ENCODE data around the gene ULBP2. TPM values are rescaled to one million over a fixed set of nuclear protein-coding genes. Genes with fewer than 3 reads are reported as not detected.
"Not testable (repeated sequence)": the region's sequence is repeated elsewhere in the genome, so short reads cannot be mapped to it uniquely, and the experiment has no call there.

The ULBP2 gene
- total RNA-seq, 1 donor = 6.9 TPM

DNA sequence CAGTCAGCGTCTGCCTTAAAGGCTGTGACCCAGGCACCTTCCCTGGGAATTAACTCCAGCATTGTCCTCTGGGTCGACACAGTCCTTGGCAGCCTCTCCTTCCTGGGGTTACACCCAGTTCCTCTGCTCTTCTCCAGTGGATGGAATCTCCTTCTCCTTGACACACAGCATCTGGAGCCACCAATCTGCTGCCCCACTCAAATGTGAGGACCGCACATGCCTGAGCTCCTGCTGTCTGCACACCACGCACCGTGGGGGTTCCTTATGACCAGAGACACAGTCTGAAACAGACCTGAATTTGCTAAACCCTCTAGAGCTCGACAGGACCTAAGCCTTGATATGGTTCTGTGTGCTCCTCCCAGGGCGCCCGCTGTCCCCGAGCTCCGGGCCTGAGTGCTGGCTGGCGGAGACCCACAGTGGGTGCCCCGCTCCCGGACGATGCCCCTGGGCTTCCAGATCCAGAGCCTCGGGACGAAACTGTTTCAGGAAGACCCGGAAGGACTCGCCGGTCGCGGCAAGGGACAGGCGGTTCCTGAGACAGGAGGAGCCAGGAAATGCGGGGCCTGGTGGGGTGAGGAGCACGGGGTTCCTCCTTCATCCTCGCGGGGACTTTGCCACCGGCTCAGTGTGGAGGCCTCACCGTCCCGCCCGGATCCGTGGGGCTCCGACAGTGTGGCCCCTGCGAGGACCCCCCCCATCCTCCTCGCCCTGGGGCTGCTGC is 16.4 kb upstream of the ULBP2 start:
- H3K4me3 ChIP-seq (ENCODE audit: low read depth, low read length) = peak overlapping the region; percentile 61
- peak; percentile 26 for DNase-seq (ENCODE audit: low read depth)
- TF ChIP-seq, protein P1, sequence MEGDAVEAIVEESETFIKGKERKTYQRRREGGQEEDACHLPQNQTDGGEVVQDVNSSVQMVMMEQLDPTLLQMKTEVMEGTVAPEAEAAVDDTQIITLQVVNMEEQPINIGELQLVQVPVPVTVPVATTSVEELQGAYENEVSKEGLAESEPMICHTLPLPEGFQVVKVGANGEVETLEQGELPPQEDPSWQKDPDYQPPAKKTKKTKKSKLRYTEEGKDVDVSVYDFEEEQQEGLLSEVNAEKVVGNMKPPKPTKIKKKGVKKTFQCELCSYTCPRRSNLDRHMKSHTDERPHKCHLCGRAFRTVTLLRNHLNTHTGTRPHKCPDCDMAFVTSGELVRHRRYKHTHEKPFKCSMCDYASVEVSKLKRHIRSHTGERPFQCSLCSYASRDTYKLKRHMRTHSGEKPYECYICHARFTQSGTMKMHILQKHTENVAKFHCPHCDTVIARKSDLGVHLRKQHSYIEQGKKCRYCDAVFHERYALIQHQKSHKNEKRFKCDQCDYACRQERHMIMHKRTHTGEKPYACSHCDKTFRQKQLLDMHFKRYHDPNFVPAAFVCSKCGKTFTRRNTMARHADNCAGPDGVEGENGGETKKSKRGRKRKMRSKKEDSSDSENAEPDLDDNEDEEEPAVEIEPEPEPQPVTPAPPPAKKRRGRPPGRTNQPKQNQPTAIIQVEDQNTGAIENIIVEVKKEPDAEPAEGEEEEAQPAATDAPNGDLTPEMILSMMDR (IDR thresholded peaks at IDR 0.05; ENCODE audit: insufficient read depth, low read depth, low read length) = no peak

- TF ChIP-seq, protein P1 (IDR thresholded peaks at IDR 0.05; ENCODE audit: insufficient read depth, low read depth, low read length) = peak; percentile 95
- H3K4me3 ChIP-seq (ENCODE audit: low read depth, low read length) = peak overlapping the region; percentile 61
- DNase-seq (ENCODE audit: low read depth) = peak; percentile 73
Measured at GRCh38 chr6:149925974-149926777, 15.6 kb upstream of the ULBP2 start.

- DNase-seq (ENCODE audit: low read depth); H3K4me3 ChIP-seq (ENCODE audit: low read depth, low read length): not testable (repeated sequence)
Measured at GRCh38 chr6:149927025-149927424, 14.8 kb upstream of the ULBP2 start.

DNA sequence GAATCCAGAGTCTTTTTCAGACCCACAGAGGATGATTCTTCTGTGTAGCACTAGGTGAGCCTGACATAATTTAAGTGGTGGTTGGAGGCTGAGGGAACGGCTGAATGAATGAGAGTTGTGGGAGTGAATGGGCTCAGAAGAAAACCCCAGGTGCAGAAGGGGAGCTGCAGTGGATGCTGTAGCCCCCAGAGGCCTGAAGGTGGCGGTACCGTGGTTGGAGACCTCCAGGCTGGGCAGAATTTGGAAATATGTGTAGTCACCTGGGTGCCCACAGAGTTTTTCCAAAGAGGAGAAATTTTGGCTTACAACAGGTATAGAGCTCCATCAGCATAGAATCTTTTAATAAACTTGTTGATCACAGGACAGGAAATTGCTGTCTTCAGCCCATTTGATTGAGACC is 12.4 kb upstream of the ULBP2 start:
- H3K4me3 ChIP-seq (ENCODE audit: low read depth, low read length) = no peak overlapping the region
- TF ChIP-seq, protein P1 (IDR thresholded peaks at IDR 0.05; ENCODE audit: insufficient read depth, low read depth, low read length) = peak; percentile 69
- no peak for DNase-seq (ENCODE audit: low read depth)

DNA sequence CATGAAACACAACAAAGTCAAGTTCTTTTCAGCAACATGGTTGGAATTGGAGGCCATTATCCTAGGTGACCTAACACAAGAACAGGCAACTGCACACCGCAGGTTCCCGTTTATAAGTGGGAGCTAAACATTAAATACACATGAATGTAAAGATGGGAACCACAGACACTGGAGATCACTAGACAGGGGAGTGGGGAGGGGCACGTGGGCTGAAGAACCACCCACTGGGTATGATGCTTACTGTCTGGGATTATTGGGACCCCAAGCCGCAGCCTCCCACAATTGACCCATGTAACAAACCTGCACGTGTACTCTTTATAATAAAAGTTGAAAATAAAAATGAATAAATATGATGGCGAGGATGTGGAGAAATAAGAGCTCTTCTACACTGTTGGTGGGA is 10.3 kb upstream of the ULBP2 start:
- no peak overlapping the region for H3K4me3 ChIP-seq (ENCODE audit: low read depth, low read length)
- DNase-seq (ENCODE audit: low read depth) = no peak
- TF ChIP-seq, protein P1 (IDR thresholded peaks at IDR 0.05; ENCODE audit: insufficient read depth, low read depth, low read length) = no peak

DNA sequence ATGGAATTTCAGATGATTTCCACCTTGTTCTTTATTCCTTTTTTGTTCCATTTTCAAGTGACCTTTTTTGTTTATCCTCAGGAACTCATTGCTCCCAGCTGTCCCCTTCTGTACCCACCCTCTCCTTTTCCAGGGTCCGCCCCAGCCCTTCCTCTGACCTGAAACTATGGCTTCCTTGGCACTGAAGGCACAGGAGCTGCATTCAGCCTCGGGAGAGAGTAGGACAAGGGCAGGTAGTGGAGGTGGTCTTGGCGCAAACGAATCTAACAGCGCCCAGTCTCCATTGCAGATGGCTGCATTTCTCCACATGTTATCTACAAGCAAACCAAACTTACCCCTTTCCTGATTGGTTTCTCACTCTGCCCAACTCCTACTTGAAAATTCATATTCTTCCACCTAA is 8.8 kb upstream of the ULBP2 start:
- no peak for DNase-seq (ENCODE audit: low read depth)
- TF ChIP-seq, protein P1 (IDR thresholded peaks at IDR 0.05; ENCODE audit: insufficient read depth, low read depth, low read length) = no peak
- no peak overlapping the region for H3K4me3 ChIP-seq (ENCODE audit: low read depth, low read length)

GRCh38 chr6:149933461-149933860 is 8.4 kb upstream of the ULBP2 start:
- H3K4me3 ChIP-seq (ENCODE audit: low read depth, low read length) = no peak overlapping the region
- TF ChIP-seq, protein P1 (IDR thresholded peaks at IDR 0.05; ENCODE audit: insufficient read depth, low read depth, low read length) = no peak
- no peak for DNase-seq (ENCODE audit: low read depth)
